Measurements from ENCODE around the gene TRIM16.
"Not testable (repeated sequence)": the region's sequence is repeated elsewhere in the genome, so short reads cannot be mapped to it uniquely, and the experiment has no call there.

GRCh38 chr17:15698967-15699366 is 14.9 kb upstream of the TRIM16 start:
- TF ChIP-seq, protein P1, sequence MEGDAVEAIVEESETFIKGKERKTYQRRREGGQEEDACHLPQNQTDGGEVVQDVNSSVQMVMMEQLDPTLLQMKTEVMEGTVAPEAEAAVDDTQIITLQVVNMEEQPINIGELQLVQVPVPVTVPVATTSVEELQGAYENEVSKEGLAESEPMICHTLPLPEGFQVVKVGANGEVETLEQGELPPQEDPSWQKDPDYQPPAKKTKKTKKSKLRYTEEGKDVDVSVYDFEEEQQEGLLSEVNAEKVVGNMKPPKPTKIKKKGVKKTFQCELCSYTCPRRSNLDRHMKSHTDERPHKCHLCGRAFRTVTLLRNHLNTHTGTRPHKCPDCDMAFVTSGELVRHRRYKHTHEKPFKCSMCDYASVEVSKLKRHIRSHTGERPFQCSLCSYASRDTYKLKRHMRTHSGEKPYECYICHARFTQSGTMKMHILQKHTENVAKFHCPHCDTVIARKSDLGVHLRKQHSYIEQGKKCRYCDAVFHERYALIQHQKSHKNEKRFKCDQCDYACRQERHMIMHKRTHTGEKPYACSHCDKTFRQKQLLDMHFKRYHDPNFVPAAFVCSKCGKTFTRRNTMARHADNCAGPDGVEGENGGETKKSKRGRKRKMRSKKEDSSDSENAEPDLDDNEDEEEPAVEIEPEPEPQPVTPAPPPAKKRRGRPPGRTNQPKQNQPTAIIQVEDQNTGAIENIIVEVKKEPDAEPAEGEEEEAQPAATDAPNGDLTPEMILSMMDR (IDR thresholded peaks at IDR 0.05), result not testable (repeated sequence)
- not testable (repeated sequence) for TF ChIP-seq EZH2phosphoT487 (IDR thresholded peaks at IDR 0.05)

All from neural progenitor cell (in vitro differentiated cells).